Ishikawa (cell line): Measurements from ENCODE around the gene TLNRD1.

ENCODE experiments used
- TAF1 ChIP-seq: IDR thresholded peaks from 2 replicates; pipeline ENCODE4 v1.6.1; 2012; ENCODE audit warnings: low read depth, mild to moderate bottlenecking
- TEAD4 ChIP-seq: IDR thresholded peaks from 2 replicates; pipeline ENCODE4 v1.6.1; 2012

DNA sequence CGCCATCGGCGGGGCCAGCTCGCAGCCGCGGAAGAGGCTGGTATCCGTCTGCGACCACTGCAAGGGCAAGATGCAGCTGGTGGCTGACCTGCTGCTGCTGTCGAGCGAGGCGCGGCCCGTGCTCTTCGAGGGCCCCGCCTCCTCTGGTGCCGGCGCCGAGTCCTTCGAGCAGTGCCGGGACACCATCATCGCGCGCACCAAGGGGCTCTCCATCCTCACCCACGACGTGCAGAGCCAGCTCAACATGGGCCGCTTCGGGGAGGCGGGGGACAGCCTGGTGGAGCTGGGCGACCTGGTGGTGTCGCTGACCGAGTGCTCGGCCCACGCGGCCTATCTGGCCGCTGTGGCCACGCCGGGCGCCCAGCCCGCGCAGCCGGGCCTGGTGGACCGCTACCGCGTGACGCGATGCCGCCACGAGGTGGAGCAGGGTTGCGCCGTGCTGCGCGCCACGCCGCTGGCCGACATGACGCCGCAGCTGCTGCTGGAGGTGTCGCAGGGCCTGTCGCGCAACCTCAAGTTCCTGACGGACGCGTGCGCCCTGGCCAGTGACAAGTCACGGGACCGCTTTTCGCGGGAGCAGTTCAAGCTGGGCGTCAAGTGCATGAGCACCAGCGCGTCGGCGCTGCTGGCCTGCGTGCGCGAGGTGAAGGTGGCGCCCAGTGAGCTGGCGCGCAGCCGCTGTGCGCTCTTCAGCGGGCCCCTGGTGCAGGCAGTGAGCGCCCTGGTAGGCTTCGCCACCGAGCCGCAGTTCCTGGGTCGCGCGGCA lies 1.8 kb downstream of the TLNRD1 start:
- TF ChIP-seq TEAD4, result no peak
- no peak for TF ChIP-seq TAF1
